Astrocyte (in vitro differentiated cells and primary cell): ENCODE data around the gene CARD19. TPM values are rescaled to one million over a fixed set of nuclear protein-coding genes. Genes with fewer than 3 reads are reported as not detected.

Experiments
- DNase-seq: peaks from one replicate; pipeline ENCODE4 v3.0.0-alpha.2; 2010; ENCODE audit warnings: low read depth
- FAIRE-seq: peaks from 2 replicates; lab custom pipeline; 2011; peaks lifted over from hg19 to GRCh38; lab: Jason Lieb, UNC
- H2AFZ ChIP-seq: 2 replicates; pipeline ENCODE4 v1.6.0; 2012; ENCODE audit warnings: low read depth, low read length, inconsistent platforms
- H3K27ac ChIP-seq: 2 replicates; pipeline ENCODE4 v1.5.1; 2011; ENCODE audit warnings: low read depth, low read length, inconsistent platforms
- H3K27me3 ChIP-seq: 2 replicates; pipeline ENCODE4 v1.6.0; 2011; ENCODE audit warnings: low read length, inconsistent platforms; ENCODE audit not compliant: insufficient read depth
- H3K36me3 ChIP-seq: 2 replicates; pipeline ENCODE4 v1.5.1; 2011; ENCODE audit warnings: low read length, inconsistent platforms; ENCODE audit not compliant: insufficient read depth
- H3K4me1 ChIP-seq: 2 replicates; pipeline ENCODE4 v1.5.1; 2011; ENCODE audit warnings: low read length, inconsistent platforms; ENCODE audit not compliant: insufficient read depth
- H3K4me2 ChIP-seq: 2 replicates; pipeline ENCODE4 v1.6.0; 2012; ENCODE audit warnings: low read length, inconsistent platforms
- H3K4me3 ChIP-seq: 2 replicates; pipeline ENCODE4 v1.5.1; 2011; ENCODE audit warnings: low read depth, mild to moderate bottlenecking, low read length, inconsistent platforms; ENCODE audit not compliant: insufficient read depth
- H3K79me2 ChIP-seq: 2 replicates; pipeline ENCODE4 v1.6.0; 2012; ENCODE audit warnings: mild to moderate bottlenecking, low read length, inconsistent platforms; ENCODE audit not compliant: insufficient read depth
- H3K9ac ChIP-seq: 2 replicates; pipeline ENCODE4 v1.6.0; 2012; ENCODE audit warnings: mild to moderate bottlenecking, low read length, inconsistent platforms
- H3K9me3 ChIP-seq: 2 replicates; pipeline ENCODE4 v1.5.1; 2012; ENCODE audit warnings: low read depth, mild to moderate bottlenecking, low read length, inconsistent platforms; ENCODE audit not compliant: insufficient read depth
- H4K20me1 ChIP-seq: 2 replicates; pipeline ENCODE4 v1.6.0; 2012; ENCODE audit warnings: low read length, inconsistent platforms; ENCODE audit not compliant: insufficient read depth
- H3K27ac Mint-ChIP-seq: one replicate; pipeline ENCODE4 v1.8.0; 2021; ENCODE audit warnings: mild to moderate bottlenecking, mixed read lengths; ENCODE audit not compliant: unreplicated experiment
- H3K27me3 Mint-ChIP-seq: one replicate; pipeline ENCODE4 v1.8.0; 2021; ENCODE audit warnings: low read depth, mixed read lengths; ENCODE audit not compliant: unreplicated experiment
- H3K36me3 Mint-ChIP-seq: one replicate; pipeline ENCODE4 v1.8.0; 2021; ENCODE audit warnings: low read depth, mixed read lengths; ENCODE audit not compliant: unreplicated experiment
- H3K4me1 Mint-ChIP-seq: one replicate; pipeline ENCODE4 v1.8.0; 2021; ENCODE audit warnings: low read depth, mixed read lengths; ENCODE audit not compliant: unreplicated experiment
- H3K4me3 Mint-ChIP-seq: one replicate; pipeline ENCODE4 v1.8.0; 2021; ENCODE audit warnings: mild to moderate bottlenecking, moderate library complexity, mixed read lengths; ENCODE audit not compliant: unreplicated experiment
- H3K9me3 Mint-ChIP-seq: one replicate; pipeline ENCODE4 v1.8.0; 2021; ENCODE audit warnings: mild to moderate bottlenecking, mixed read lengths; ENCODE audit not compliant: unreplicated experiment
- CTCF ChIP-seq: IDR thresholded peaks from 2 replicates; pipeline ENCODE4 v1.5.1; 2011; ENCODE audit warnings: low read depth, mild to moderate bottlenecking, inconsistent platforms, low read length, moderate library complexity; ENCODE audit not compliant: insufficient read depth
- EZH2 ChIP-seq: IDR thresholded peaks from 2 replicates; pipeline ENCODE4 v1.6.1; 2012; ENCODE audit warnings: mild to moderate bottlenecking, low read length, inconsistent platforms; ENCODE audit not compliant: insufficient read depth
- total RNA-seq: library from RNA; stranded (reverse); gene quantifications from 2 replicates; pipeline ENCODE4 v1.2.1, GENCODE V29; 2021

The CARD19 gene
- total RNA-seq, 1 donor from 2014 or later, result 36.3 TPM

- H3K4me1 Mint-ChIP-seq, result no peaks in the 10 kb centered on the region
- Histone ChIP-seq H4K20me1 (no peaks in the 10 kb centered on the region), H3K36me3 (no peaks in the 10 kb centered on the region), H3K27me3 (peaks cover 2% of the 10 kb centered on the region), H3K4me1 (peaks cover 7% of the 10 kb centered on the region), H3K4me3 (no peak overlapping the region), H3K79me2 (no peaks in the 10 kb centered on the region), H3K9ac (no peak overlapping the region), H3K27ac (no peak overlapping the region), H3K4me2 (no peak overlapping the region), H3K9me3 (no peaks in the 10 kb centered on the region), H2AFZ (no peak overlapping the region)
- no peaks in the 10 kb centered on the region for H3K36me3 Mint-ChIP-seq
- no peaks in the 10 kb centered on the region for H3K9me3 Mint-ChIP-seq
- no peak overlapping the region for H3K4me3 Mint-ChIP-seq
- H3K27ac Mint-ChIP-seq, result no peak overlapping the region
- TF ChIP-seq CTCF (no peak), EZH2 (no peak)
- DNase-seq (no peak), FAIRE-seq (no peak)
- peaks cover 40% of the 10 kb centered on the region for H3K27me3 Mint-ChIP-seq
Observed at GRCh38 chr9:93061260-93061751, 34.7 kb upstream of the CARD19 start.

GRCh38 chr9:93061791-93062763 is 33.9 kb upstream of the CARD19 start:
- H3K4me3 Mint-ChIP-seq, result no peak overlapping the region
- no peak overlapping the region for H2AFZ ChIP-seq
- TF ChIP-seq CTCF (no peak), EZH2 (no peak)

More at GRCh38 chr9:93061791-93062763, 33.9 kb upstream of the CARD19 start:
- Mint-ChIP-seq H3K27me3 (peaks cover 35% of the 10 kb centered on the region), H3K36me3 (no peaks in the 10 kb centered on the region), H3K9me3 (no peaks in the 10 kb centered on the region), H3K4me1 (no peaks in the 10 kb centered on the region), H3K27ac (no peak overlapping the region)
- Histone ChIP-seq H3K79me2 (no peaks in the 10 kb centered on the region), H3K27ac (no peak overlapping the region), H3K9ac (no peak overlapping the region), H4K20me1 (no peaks in the 10 kb centered on the region), H3K27me3 (peaks cover 2% of the 10 kb centered on the region), H3K4me3 (no peak overlapping the region), H3K4me1 (peaks cover 7% of the 10 kb centered on the region), H3K4me2 (no peak overlapping the region), H3K9me3 (no peaks in the 10 kb centered on the region), H3K36me3 (no peaks in the 10 kb centered on the region)
- DNase-seq (no peak), FAIRE-seq (no peak)
